ENCODE results near the gene ALPK1.
A peak's percentile ranks its signal among the peaks of the same experiment; 100 is the strongest.

- TF ChIP-seq, protein P1, sequence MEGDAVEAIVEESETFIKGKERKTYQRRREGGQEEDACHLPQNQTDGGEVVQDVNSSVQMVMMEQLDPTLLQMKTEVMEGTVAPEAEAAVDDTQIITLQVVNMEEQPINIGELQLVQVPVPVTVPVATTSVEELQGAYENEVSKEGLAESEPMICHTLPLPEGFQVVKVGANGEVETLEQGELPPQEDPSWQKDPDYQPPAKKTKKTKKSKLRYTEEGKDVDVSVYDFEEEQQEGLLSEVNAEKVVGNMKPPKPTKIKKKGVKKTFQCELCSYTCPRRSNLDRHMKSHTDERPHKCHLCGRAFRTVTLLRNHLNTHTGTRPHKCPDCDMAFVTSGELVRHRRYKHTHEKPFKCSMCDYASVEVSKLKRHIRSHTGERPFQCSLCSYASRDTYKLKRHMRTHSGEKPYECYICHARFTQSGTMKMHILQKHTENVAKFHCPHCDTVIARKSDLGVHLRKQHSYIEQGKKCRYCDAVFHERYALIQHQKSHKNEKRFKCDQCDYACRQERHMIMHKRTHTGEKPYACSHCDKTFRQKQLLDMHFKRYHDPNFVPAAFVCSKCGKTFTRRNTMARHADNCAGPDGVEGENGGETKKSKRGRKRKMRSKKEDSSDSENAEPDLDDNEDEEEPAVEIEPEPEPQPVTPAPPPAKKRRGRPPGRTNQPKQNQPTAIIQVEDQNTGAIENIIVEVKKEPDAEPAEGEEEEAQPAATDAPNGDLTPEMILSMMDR (IDR thresholded peaks at IDR 0.05): no peak
- TF ChIP-seq EP300 (IDR thresholded peaks at IDR 0.05): peak in 2 of 4 donors; percentile 1 to 6
- TF ChIP-seq POLR2A (IDR thresholded peaks at IDR 0.05): no peak
- peak; percentile 62 to 86 (median 65) for TF ChIP-seq POLR2AphosphoS5 (IDR thresholded peaks at IDR 0.05)
Measured at GRCh38 chr4:112296949-112297880, at the start of gene ALPK1.

Data from sigmoid colon (tissue), 4 donors.